ENCODE results near the gene RETREG2. TPM values are rescaled to one million over a fixed set of nuclear protein-coding genes. Genes with fewer than 3 reads are reported as not detected.

Gene RETREG2
- total RNA-seq, 1 experiment from 2014 or later: 106 TPM

GRCh38 chr2:219175486-219175885, 2.6 kb upstream of the RETREG2 start:
- intact Hi-C loops (cut with micrococcal nuclease; ENCODE audit: unreplicated experiment): no loop called here
- peak overlapping the region; percentile 66 to 80 for H3K4me3 ChIP-seq (ENCODE audit: low read depth in 2 of 2, low read length in 2 of 2)
- H3K9me3 ChIP-seq (ENCODE audit: control insufficient read depth, insufficient read depth, low read depth, low read length): no peaks in the 10 kb centered on the region
- peaks cover 10% of the 10 kb centered on the region for H3K4me1 ChIP-seq (ENCODE audit: control insufficient read depth, insufficient read depth, low read length)
- no peak for ATAC-seq
- no TSS peak for BruUV-seq (replicated peaks)
- ChIA-PET POLR2A (interaction anchor here (0.5 to 0.6 kb wide), 2 partner anchors 76 to 167 kb away, joined by 3 to 4 read pairs; no protein-coding TSS in a partner anchor), CTCF (interaction anchor here (0.9 kb wide), 1 partner anchor 20 kb away, joined by 3 read pairs; no protein-coding TSS in a partner anchor)
- peak overlapping the region; percentile 98 for H3K27ac ChIP-seq (ENCODE audit: low read length)
- no peak for DNase-seq (ENCODE audit: low read depth, low spot score)
- no peak for TF ChIP-seq TCF7L2 (IDR thresholded peaks at IDR 0.05; ENCODE audit: low read depth, low read length)
- H3K36me3 ChIP-seq (ENCODE audit: control insufficient read depth, insufficient read depth, low read length): peaks cover 2% of the 10 kb centered on the region; the same call in 1 of the 2 replicates
- in situ Hi-C loops (cut with HindIII; ENCODE audit: low pct_unique_long_range_greater_than_20kb, low sequenced_read_pairs): no loop called here
- H3K27me3 ChIP-seq (ENCODE audit: control insufficient read depth, insufficient read depth, low read length): no peaks in the 10 kb centered on the region

DNA sequence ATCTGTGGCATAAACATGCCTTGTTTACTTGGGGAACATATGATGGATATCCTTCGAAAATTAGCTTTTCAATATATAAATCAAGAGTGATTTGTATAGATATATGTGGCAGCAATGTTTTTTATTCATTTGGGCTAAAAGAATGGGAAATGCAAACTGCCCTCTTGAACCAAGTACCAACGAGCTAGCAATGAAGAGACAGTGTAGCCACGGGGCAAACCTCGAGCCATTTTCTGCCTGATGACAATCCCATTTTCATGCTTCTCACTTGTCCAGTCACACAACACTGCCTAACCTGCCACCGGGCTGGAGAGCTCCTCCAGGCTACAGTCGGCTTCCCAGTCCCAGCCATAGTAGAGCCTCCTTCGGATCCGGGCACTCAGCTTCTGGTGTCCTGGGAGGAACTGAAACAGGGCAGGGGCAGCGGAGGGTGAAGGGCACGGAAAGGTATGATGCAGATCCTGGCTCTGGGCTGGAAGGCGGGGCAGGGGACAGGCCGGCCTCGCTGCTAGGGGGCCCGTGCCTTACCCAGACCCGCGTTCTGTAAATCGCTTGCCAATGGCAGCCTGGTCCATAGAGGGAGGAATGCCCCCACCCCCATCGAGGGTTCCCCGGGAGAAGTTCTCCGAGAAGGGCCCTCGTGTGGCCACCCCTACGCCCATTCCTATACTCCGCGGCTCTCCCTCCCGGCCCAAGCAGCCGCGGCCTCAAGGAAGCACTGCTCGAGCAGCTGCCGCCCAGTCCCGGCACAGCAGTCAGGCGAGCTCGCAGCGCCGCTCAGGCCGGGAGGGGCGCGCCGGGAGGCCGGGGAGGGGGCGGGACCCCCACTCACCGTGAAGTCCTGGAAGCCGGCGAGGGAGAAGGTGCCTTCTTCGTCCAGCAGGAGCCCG, 1.9 kb upstream of the RETREG2 start:
- Histone ChIP-seq H3K4me1 (ENCODE audit: control insufficient read depth, insufficient read depth, low read length) (peaks cover 10% of the 10 kb centered on the region), H3K9me3 (ENCODE audit: control insufficient read depth, insufficient read depth, low read depth, low read length) (no peaks in the 10 kb centered on the region), H3K27ac (ENCODE audit: low read length) (peak overlapping the region; percentile 98), H3K36me3 (ENCODE audit: control insufficient read depth, insufficient read depth, low read length) (peaks cover 6% of the 10 kb centered on the region; the same call in 1 of the 2 replicates), H3K27me3 (ENCODE audit: control insufficient read depth, insufficient read depth, low read length) (no peaks in the 10 kb centered on the region), H3K4me3 (ENCODE audit: low read depth in 2 of 2, low read length in 2 of 2) (peak overlapping the region; percentile 66 to 80)
- ChIA-PET POLR2A (interaction anchor here (0.5 to 0.6 kb wide), 4 partner anchors 53 to 168 kb away, joined by 3 to 6 read pairs (median 4); no protein-coding TSS in a partner anchor), CTCF (interaction anchor here (0.6 to 0.9 kb wide), 3 partner anchors 21 to 131 kb away, joined by 3 to 4 read pairs (median 3); no protein-coding TSS in a partner anchor)
- DNase-seq (ENCODE audit: low read depth, low spot score): no peak
- ATAC-seq: peak; percentile 58
- in situ Hi-C loops (cut with HindIII; ENCODE audit: low pct_unique_long_range_greater_than_20kb, low sequenced_read_pairs): no loop called here
- BruUV-seq (replicated peaks): TSS peak; percentile 76
- intact Hi-C loops (cut with micrococcal nuclease; ENCODE audit: unreplicated experiment): no loop called here
- no peak for TF ChIP-seq POLR2AphosphoS5 (IDR thresholded peaks at IDR 0.05; ENCODE audit: low read depth, low read length)
- TF ChIP-seq, protein P1, sequence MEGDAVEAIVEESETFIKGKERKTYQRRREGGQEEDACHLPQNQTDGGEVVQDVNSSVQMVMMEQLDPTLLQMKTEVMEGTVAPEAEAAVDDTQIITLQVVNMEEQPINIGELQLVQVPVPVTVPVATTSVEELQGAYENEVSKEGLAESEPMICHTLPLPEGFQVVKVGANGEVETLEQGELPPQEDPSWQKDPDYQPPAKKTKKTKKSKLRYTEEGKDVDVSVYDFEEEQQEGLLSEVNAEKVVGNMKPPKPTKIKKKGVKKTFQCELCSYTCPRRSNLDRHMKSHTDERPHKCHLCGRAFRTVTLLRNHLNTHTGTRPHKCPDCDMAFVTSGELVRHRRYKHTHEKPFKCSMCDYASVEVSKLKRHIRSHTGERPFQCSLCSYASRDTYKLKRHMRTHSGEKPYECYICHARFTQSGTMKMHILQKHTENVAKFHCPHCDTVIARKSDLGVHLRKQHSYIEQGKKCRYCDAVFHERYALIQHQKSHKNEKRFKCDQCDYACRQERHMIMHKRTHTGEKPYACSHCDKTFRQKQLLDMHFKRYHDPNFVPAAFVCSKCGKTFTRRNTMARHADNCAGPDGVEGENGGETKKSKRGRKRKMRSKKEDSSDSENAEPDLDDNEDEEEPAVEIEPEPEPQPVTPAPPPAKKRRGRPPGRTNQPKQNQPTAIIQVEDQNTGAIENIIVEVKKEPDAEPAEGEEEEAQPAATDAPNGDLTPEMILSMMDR (IDR thresholded peaks at IDR 0.05): peak; percentile 28
- no peak for TF ChIP-seq REST (IDR thresholded peaks at IDR 0.05; ENCODE audit: insufficient read depth in 1 of 2, low read depth in 2 of 2, low read length in 1 of 2)
- TF ChIP-seq SIN3A (IDR thresholded peaks at IDR 0.05; ENCODE audit: borderline replicate concordance, insufficient read depth, low read depth, low read length): no peak; the same call in 1 of the 2 replicates
- no peak for TF ChIP-seq TCF7L2 (IDR thresholded peaks at IDR 0.05; ENCODE audit: low read depth, low read length)

Measured in Panc1 (cell line).